NCI-H82 (cell line): ENCODE data around the gene MIEF2.
"Not testable (repeated sequence)": the region's sequence is repeated elsewhere in the genome, so short reads cannot be mapped to it uniquely, and the experiment has no call there.

Experiments used
- DNase-seq: peaks from one replicate; lab custom pipeline; 2025; lab: John Stamatoyannopoulos, UW

The MIEF2 gene

DNA sequence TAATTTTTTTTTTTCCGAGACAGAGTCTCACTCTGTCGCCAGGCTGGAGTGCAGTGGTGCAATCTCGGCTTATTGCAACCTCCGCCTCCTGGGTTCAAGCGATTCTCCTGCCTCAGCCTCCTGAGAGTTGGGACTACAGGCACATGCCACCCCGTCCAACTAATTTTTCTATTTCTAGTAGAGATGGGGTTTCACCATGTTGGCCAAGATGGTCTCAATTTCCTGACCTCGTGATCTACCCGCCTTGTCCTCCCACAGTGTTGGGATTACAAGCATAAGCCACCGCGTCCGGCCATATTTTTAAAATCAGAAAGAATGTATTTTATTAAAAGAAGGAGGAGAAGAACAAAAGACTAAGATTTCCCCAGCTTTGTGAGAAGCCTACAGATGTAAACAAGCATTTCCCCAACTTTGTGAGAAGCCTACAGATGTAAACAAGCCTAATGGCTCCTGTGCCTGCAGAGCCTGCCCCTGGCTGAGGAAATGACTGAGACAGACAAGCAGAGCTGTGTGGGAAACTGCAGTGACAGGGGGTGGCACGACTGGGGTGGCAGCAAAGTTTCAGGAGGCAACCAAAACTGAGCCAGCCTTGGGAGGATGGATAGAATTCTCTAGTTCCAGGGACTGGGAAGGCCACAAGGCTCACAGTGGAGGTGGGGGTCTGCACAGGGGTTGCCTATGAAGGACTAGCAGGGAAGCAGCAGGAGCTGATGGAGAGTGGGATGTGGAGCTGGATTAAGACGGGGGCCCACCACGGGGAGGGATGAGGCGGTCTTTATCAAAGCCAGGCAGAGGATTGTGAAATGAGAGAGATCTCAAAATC, 31.5 kb downstream of the MIEF2 start:
- no peak for DNase-seq

DNA sequence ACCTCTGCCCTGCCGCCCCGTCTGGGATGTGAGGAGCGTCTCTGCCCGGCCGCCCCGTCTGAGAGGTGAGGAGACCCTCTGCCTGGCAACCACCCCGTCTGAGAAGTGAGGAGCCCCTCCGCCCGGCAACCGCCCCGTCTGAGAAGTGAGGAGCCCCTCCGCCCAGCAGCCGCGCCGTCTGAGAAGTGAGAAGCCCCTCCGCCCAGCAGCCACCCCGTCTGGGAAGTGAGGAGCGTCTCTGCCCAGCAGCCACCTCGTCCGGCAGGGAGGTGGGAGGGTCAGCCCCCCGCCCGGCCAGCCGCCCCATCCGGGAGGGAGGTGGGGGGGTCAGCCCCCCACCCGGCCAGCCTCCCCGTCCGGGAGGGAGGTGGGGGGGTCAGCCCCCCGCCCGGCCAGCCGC, 37.6 kb downstream of the MIEF2 start:
- not testable (repeated sequence) for DNase-seq

DNA sequence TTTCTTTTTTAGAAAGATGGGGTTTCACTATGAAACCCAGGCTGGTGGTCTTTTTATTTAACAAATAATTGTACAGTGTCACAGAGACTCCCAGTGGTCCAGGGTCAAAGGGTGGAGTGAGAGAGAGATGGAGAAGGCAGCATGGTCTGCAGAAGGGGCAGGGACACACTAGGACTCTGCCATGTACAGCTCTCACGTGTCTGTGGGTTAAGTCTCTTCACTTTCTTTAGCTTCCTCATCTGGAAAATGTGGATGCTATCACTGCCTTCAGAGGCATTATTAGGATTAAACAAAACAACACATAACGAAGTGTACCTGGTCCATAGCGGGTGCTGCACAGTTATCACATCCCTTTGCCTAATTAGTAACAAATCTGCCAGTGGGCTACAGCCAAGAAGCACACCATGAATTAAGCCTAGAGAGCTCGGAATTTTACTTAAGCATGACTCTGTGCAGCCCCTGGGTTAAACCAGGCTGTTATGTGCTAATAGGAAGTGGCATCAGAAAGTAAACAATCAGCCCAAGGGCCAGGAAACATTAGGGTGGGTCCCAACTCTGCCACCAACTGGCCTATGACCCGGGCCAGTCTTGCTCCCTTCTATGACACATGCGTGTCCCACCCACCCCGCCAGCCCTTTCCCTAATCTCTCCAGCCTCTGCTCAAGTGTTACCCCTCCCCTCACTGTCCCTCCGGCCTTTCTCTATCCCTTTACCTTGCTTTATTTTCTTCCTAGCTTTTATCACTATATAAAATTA, 40.4 kb downstream of the MIEF2 start:
- DNase-seq: no peak

DNA sequence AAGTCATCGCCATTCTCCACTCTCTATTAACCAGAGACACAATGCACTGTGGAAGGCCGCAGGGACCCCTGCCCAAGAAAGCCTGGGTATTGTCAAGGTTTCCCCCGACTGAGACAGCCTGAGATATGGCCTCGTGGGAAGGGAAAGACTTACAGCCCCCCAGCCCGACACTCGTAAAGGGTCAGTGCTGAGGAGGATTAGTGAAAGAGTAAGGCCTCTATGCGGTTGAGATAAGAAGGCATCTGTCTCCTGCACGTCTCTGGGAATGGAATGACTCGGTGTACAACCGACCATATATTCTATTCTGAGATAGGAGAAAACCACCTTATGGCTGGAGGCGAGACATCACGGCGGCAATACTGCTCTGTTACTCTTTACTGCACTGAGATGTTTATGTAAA, 42.7 kb downstream of the MIEF2 start:
- not testable (repeated sequence) for DNase-seq

DNA sequence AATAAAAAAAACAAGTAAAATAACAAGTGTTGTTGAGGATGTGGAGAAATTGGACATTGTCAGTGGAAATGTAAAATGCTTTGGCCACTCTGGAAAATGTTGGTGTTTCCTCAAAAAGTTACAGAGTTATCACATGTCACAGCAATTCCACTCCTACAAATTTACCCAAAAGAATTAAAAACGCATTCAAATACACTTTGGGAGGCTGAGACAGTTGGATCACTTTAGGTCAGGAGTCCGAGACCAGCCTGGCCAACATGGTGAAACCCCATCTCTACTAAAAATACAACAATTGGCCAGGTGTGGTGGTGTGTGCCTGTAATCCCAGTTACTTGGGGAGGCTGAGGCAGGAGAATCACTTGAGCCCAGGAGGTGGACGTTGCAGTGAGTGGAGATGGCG, 48.7 kb downstream of the MIEF2 start:
- no peak for DNase-seq

DNA sequence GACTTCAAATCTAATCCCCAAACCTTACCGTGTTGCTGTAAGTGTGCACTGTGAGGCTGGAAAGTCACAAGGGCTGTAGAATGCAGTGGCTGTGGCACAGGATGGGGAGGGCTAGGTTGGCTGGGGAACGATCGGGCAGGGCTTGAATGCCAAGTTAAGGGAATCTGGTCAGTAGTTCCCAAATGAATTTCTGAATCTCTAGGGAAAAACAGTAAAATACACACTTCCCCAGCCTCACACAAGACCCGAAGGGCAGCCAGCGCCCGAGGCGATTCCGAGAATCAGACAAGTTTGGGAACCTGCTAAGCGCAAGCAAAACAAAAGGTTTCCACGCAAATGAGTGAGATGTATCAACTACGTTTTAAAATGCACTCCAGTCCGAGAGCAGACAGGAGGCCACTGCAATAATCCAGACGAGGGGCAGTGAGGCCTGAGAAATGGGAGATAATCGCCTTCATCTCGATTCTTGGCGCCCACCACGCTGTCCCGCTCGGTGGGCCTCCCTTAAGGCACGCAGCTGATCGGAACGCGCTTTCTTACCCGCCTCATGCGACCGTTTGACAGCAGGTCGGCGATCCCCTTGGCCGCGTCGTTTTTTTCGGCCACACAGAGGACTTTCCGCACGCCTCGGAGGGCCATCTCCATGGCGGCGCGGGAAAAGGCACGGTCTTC, 53.7 kb downstream of the MIEF2 start:
- DNase-seq: peak; percentile 64

DNA sequence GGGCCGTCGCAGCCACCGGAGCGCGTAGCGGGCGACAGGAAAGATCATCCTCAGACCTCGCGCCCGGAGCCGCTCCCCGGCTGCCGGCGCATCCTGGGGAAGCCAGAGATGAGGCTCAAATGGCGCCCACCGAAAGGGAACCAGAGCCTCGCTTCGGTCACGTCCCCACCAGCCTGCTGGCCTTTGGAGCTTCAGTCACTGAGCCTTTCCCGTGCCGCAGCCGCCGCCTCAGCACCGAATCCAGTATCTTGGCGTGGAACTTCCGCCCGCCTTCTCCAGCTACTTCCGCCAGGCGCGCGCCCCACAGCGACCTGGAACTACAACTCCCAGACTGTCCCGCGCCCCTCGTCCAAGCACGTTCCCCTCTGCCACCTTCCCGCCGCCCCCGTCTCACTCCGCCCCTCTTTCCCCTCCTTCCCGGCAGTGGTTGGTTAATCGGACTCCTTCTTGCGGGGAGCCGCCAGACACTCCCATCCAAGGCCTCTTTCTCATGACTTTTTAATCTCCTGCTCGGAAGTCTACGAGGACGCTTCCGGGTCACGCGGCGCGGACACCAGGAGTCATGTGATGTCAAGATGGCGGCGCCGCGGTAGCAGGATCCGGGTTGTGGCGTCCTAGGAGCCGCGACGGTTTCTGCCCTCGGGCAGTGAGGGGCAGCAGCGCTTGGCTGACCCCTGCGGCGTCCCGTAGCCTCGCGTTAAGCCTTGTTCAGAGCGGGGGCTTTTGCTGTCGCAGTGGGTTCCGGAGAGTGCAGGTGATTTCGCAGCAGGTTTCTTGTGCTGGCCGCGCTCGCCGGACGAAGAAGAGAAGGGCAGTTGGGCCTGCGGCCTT, 54.5 kb downstream of the MIEF2 start, which contains the start of the genes SMCR8 and TOP3A:
Gene SMCR8, plus strand, starts transcription at position 563 of the 831 bp plus-strand sequence. CDS start 497 bp downstream, outside the sequence.
Gene TOP3A, minus strand, starts transcription at position 264 of the 831 bp plus-strand sequence. Its CDS starts 216 bp downstream, at position 48.
- DNase-seq: peak; percentile 99

DNA sequence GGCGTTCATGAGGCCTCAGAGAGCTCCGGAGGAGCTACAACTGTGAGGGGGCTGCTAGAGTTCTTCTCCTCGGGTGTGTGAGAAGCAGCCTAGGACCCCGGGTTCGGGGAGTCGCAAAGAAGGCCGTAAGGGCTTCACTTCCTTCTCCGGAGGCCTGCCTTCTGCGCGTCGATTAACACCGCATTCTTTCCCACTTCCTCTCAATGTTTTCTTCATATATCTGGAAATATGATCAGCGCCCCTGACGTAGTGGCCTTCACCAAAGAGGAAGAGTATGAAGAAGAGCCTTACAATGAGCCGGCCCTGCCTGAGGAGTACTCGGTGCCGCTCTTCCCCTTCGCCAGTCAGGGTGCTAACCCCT, 55.1 kb downstream of the MIEF2 start:
- no peak for DNase-seq

DNA sequence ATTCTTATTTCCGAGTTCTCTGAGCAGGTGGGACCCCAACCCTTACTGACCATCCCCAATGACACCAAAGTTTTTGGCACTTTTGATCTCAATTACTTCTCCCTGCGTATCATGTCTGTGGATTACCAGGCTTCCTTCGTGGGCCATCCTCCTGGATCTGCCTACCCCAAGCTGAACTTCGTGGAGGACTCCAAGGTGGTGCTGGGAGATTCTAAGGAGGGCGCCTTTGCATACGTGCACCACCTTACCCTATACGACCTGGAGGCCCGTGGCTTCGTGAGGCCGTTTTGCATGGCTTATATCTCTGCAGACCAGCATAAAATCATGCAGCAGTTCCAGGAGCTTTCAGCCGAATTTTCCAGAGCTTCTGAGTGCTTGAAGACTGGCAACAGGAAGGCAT, 55.5 kb downstream of the MIEF2 start:
- DNase-seq: no peak
